Effector CD4-positive, alpha-beta T cell (primary cell): ENCODE data around the gene SFMBT1.
"Not testable (repeated sequence)": the region's sequence is repeated elsewhere in the genome, so short reads cannot be mapped to it uniquely, and the experiment has no call there.

ENCODE experiments used
- DNase-seq: peaks from one replicate; pipeline ENCODE4 v3.0.0-alpha.2; 2020

SFMBT1 gene

GRCh38 chr3:53035825-53036619 lies 9.9 kb downstream of the SFMBT1 start:
- DNase-seq = no peak

DNA sequence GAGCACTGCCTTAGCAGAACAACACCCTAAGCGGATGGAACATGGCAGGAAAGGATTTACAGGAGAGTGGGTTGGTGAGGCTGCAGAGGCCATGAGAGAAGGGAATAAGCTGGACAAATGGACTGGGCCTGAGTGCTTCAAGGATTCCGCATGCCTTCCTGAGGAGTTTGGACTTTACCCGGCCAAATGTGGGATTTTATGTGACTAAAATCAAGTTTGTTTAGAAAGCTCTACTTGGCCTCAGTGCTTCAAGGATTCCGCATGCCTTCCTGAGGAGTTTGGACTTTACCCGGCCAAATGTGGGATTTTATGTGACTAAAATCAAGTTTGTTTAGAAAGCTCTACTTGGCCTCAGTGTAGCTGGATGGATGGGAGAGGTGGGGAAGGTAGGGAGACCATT lies 10.9 kb downstream of the SFMBT1 start:
- not testable (repeated sequence) for DNase-seq

DNA sequence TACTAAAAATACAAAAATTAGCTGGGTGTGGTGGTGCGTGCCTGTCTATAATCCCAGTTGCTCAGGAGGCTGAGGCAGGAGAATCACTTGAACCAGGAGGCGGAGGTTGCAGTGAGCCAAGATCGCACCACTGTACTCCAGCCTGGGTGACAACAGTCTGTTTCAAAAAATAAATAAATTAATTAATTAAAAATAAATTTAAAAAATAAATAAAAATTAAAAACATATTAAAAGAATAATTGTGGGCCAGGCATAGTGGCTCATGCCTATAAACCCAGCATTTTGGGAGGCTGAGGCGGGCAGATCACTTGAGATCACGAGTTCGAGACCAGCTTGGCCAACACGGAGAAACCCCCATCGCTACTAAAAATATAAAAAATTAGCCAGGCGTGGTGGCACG lies 11.5 kb downstream of the SFMBT1 start:
- DNase-seq = not testable (repeated sequence)

- no peak for DNase-seq
Measured at GRCh38 chr3:53032609-53033008, 13.3 kb downstream of the SFMBT1 start.

GRCh38 chr3:53030619-53031449 lies 15.0 kb downstream of the SFMBT1 start:
- DNase-seq = no peak

GRCh38 chr3:53028641-53029040 lies 17.2 kb downstream of the SFMBT1 start:
- DNase-seq = no peak

- no peak for DNase-seq
Measured at GRCh38 chr3:53027254-53027844, 18.5 kb downstream of the SFMBT1 start.

GRCh38 chr3:53026382-53027162 lies 19.3 kb downstream of the SFMBT1 start:
- no peak for DNase-seq

GRCh38 chr3:53024315-53024714 lies 21.6 kb downstream of the SFMBT1 start:
- DNase-seq = no peak

- no peak for DNase-seq
Measured at GRCh38 chr3:53023072-53023823, 22.6 kb downstream of the SFMBT1 start.

- no peak for DNase-seq
Measured at GRCh38 chr3:53022647-53023046, 23.2 kb downstream of the SFMBT1 start.

- DNase-seq = no peak
Measured at GRCh38 chr3:53016236-53016635, 29.6 kb downstream of the SFMBT1 start.

GRCh38 chr3:53011324-53011723 lies 34.5 kb downstream of the SFMBT1 start:
- DNase-seq = no peak

GRCh38 chr3:53009826-53010539 lies 35.9 kb downstream of the SFMBT1 start:
- DNase-seq = no peak

- no peak for DNase-seq
Measured at GRCh38 chr3:53008932-53009331, 36.9 kb downstream of the SFMBT1 start.

- DNase-seq = no peak
Measured at GRCh38 chr3:53005854-53006513, 39.9 kb downstream of the SFMBT1 start.

GRCh38 chr3:53005338-53005737 lies 40.5 kb downstream of the SFMBT1 start:
- DNase-seq = no peak

DNA sequence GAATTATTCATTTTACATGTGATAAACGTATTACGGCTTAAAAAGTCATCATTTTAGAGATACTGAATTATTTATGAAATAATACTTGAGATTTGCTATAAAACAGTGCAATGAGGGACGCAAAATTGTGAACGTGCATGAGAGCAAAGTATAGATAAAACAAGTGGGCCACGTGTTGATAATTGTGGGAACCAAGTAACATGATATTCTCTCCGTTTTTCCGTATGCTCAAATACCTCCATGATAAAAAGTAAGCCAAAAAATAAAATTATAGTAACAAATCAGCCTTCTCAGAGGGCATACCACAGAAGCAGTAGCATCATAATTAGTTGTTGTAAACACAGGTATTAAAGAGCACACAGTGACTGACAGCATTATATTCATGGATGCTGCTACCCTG lies 42.6 kb downstream of the SFMBT1 start:
- no peak for DNase-seq

- DNase-seq = no peak
Measured at GRCh38 chr3:52998771-52999513, 46.9 kb downstream of the SFMBT1 start.

DNA sequence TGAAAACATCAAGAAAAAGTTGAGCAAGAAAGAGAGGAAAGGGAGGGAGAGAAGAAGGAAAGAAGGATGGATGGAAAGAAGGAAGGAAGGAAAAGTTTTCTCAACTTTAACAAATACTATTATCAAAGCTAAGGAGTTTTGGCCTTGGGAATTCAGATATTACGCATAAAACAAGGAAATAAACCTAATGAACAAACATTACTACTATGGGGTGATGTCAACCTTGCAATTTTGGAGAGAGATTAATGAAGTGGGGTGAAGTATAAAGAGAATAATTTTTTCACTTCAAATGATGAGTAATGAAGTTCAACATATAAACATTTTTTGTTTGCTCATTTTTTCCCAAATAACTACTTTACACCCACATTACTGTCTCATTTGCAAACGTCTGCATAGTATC lies 55.2 kb downstream of the SFMBT1 start:
- DNase-seq = no peak
